Prostate gland (tissue), 2 donors: ENCODE measurements around the gene MRPS25.

ENCODE experiments used
- POLR2AphosphoS5 ChIP-seq: sonication (generic); formaldehyde crosslinking; IDR thresholded peaks from one replicate; pipeline ENCODE4 v1.6.1; 2017; ENCODE audit warnings: antibody characterized with exemption
- TF ChIP-seq, protein P1 (sequence below), 4 experiments: fragments of 200-600 bp in 2 of 4; fragments of 450-650 bp in 2 of 4; sonication (generic) in 2 of 4; IDR thresholded peaks; 1 replicate in 3 of 4; 2 replicates in 1 of 4; pipeline ENCODE4 v1.5.1; 2016 to 2019; ENCODE audit warnings: antibody characterized with exemption in 4 of 4, mild to moderate bottlenecking in 2 of 4, moderate library complexity in 2 of 4

GRCh38 chr3:15066467-15066866 is 1.4 kb upstream of the MRPS25 start:
- no peak for TF ChIP-seq POLR2AphosphoS5
- TF ChIP-seq, protein P1, sequence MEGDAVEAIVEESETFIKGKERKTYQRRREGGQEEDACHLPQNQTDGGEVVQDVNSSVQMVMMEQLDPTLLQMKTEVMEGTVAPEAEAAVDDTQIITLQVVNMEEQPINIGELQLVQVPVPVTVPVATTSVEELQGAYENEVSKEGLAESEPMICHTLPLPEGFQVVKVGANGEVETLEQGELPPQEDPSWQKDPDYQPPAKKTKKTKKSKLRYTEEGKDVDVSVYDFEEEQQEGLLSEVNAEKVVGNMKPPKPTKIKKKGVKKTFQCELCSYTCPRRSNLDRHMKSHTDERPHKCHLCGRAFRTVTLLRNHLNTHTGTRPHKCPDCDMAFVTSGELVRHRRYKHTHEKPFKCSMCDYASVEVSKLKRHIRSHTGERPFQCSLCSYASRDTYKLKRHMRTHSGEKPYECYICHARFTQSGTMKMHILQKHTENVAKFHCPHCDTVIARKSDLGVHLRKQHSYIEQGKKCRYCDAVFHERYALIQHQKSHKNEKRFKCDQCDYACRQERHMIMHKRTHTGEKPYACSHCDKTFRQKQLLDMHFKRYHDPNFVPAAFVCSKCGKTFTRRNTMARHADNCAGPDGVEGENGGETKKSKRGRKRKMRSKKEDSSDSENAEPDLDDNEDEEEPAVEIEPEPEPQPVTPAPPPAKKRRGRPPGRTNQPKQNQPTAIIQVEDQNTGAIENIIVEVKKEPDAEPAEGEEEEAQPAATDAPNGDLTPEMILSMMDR (IDR thresholded peaks at IDR 0.05) = no peak
